HG03139 (cell line): ENCODE measurements around the gene CS.
A peak's percentile ranks its signal among the peaks of the same experiment; 100 is the strongest.
"Not testable (repeated sequence)": the region's sequence is repeated elsewhere in the genome, so short reads cannot be mapped to it uniquely, and the experiment has no call there.

Experiments
- ATAC-seq: cut with Tn5 transposase; IDR thresholded peaks from one replicate; pipeline ENCODE4 v1.9.1; 2021; ENCODE audit not compliant: unreplicated experiment

CS gene

DNA sequence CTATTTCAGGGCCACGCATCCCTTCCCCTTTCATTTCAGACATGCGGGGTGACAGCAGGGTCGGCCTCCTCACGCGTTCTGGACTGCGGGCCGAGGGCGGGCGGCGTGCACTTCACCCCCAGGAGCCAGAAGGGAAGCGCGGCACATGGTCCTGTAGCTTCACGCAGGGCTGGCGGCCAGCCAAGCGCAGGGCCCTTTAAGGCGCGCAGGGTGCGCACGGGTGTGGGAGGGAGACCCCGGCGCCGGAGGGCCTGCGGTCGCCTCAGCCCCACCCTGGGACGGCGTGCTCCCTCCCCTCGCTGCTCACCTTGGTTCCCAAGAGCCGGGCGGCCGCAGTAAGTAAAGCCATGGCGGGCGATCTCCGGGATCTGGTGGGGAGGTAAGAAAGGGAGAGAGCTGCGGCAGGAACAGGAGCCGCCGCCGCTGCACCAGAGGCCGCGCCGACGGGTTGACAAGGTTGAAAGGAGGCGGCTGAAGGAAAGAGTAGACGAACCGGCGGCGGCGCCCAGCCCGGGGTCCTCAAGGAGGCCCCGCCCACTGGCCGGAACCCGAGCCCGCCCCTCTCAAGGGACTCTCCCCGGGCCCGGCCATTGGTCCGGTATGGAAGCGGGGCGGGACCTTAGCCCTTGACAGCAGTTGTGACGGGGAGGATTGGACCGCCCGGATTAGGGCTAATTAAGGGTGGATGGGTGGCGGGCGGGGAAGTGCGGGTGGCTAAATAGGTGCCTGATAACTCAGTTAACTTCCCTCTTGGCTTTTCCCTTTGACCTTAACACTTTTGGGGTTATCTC is at the start of gene CS:
CS (minus strand) TSS at position 478 of the 791 bp plus-strand sequence; CDS start at position 349, 129 bp downstream.
- ATAC-seq: peak; percentile 92

DNA sequence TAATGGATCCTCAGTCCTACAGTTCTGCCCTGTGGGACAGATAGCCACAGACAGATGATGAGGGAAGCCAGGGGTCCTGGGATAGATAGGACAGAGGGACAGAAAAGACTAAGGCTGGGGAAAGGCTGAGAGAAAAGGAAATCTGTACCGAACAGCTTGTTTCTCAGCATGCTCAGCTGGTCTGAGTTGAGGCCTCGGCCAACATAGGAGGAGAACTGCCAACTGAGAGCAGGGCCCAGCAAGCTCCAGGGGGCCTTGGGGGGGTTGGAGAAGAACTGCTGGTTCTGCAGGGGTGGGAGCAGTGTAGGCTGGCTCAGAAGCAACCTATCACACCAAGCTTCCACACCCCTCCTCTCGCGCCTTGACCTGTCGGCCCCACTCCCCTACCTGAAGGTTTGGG is 48.6 kb upstream of the CS start:
- ATAC-seq: no peak

DNA sequence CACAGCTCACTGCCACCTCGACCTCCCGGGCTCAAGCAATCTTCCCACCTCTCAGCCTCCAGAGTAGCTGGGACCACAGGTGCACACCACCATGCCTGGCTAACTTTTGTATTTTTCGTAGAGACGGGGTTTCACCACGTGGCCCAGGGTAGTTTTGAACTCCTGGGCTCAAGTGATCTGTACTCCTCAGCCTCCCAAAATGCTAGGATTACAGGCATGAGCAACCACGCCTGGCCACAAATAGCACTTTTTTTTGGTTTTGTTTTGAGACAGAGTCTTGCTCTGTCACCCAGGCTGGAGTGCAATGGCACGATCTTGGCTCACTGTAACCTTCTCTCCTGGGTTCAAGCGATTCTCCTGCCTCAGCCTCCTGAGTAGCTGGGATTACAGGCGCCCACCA is 47.1 kb upstream of the CS start:
- not testable (repeated sequence) for ATAC-seq

DNA sequence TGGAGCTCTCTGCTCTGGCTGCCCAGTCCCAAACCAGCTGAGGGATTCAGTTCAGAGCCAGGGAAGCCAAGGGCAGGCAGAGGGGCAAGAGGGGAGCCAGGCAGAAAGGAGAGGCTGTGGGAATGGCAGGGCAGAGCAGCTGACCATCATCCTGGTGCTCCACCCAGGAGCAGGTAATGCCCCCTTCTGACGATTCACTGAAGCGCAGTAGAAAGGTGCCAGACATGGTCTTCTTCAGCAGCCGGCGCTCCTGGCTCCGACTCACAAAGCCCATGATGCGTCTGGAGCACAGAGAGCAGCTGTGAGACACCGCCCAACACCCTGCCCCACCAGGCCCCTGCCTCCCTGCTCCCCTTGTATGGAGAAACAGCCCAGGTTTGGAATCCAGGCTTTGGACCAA is 46.5 kb upstream of the CS start:
- no peak for ATAC-seq

DNA sequence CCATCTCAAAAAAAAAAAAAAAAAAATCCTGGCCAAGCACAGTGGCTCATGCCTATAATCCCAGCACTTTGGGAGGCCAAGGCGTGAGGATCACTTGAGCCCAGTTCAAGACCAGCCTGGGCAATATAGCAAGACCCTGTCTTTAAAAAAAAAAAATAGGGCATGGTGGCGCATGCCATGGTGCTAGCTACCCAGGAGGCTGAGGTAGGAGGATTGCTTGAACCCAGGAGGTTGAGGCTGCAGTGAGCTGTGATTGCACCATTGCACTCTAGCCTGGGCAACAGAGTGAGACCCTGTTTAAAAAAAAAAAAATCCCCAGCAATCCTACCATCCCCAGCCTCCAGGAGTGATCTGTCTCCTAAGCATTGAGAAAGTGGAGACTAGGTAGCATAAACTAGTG is 42.2 kb upstream of the CS start:
- not testable (repeated sequence) for ATAC-seq

DNA sequence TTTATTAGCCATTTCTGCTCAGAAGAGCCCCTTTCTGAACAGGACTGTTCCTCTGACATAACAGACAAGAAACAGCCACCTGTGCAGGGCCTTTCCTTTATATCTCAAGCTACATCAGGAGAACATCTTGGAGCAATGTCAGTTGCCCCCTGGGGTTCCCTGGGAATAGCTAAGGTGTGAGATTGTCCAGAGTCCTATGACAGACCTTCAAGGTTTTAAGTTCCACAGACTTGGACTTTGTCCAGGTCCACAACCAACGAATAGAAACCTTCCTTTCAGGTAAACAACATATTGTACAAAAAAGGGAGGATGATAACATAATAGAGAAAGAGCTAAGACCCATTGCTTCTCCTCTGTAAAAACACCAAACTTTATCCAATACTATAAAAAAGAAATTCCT is 41.5 kb upstream of the CS start:
- ATAC-seq: no peak

DNA sequence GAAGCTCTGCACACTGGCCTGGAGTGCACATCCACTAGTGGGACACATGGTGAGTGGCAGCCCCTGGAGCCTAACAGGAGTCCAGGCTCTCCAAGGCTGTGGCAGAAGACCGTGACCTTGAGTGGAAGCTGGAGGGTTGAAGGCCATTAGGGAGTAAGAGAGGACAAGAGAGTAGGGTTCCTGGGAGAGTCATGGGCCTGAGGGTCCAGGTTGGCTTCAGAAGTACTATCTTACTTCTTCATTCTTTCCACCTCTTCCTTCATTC is 39.0 kb upstream of the CS start:
- ATAC-seq: no peak

DNA sequence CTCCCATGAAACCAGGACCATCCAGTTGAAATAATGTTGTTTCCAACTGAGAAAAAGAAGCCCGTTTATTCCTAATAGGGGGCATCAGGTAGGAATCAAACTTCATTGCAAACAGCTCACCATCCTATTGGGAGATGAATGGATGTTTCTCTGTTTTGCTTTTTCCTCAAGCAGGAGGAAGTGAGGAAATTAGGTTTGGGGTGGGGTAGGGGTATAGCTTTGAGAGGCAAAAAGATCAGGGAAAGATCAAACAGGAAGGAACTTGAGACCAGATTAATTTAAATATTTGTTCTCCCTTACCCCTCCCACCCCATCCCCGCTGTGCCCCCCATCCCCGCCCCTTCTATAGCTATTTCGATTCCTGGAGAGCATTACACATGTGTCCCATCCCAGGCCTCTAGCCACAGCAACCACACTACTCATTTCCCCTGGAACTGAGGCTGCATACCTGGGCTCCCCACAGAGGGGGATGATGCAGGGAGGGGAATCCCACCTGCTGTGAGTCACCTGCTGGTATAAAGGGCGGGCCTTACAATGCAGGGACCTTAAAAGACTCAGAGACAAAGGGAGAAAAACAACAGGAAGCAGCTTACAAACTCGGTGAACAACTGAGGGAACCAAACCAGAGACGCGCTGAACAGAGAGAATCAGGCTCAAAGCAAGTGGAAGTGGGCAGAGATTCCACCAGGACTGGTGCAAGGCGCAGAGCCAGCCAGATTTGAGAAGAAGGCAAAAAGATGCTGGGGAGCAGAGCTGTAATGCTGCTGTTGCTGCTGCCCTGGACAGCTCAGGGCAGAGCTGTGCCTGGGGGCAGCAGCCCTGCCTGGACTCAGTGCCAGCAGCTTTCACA is 38.4 kb upstream of the CS start, which contains the start of gene IL23A:
IL23A (plus strand) TSS at position 577 of the 850 bp plus-strand sequence; CDS start at position 738, 161 bp downstream.
- ATAC-seq: no peak

DNA sequence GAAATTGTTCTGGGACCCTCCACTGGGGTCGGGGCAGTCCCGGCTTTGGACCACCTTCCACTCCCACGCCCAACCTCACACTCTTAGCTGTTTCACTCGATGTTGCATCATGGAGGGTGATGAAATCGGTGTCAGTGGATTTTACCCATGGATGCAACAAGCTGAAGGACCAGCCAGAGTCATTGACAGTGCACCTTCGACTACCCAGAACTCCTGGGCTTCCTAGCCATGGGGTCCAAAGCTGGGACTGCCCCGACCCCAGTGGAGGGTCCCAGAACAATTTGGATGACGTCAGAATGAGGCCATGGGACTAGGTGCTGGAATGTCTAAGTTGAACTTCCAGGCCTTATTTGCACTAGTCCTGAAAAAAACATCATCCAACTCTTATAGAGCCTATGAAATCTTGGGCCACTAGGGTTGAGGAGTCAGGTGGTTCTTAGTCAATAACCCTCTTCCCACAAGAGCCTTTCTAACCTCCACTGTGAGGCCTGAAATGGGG is 37.7 kb upstream of the CS start:
- ATAC-seq: no peak

DNA sequence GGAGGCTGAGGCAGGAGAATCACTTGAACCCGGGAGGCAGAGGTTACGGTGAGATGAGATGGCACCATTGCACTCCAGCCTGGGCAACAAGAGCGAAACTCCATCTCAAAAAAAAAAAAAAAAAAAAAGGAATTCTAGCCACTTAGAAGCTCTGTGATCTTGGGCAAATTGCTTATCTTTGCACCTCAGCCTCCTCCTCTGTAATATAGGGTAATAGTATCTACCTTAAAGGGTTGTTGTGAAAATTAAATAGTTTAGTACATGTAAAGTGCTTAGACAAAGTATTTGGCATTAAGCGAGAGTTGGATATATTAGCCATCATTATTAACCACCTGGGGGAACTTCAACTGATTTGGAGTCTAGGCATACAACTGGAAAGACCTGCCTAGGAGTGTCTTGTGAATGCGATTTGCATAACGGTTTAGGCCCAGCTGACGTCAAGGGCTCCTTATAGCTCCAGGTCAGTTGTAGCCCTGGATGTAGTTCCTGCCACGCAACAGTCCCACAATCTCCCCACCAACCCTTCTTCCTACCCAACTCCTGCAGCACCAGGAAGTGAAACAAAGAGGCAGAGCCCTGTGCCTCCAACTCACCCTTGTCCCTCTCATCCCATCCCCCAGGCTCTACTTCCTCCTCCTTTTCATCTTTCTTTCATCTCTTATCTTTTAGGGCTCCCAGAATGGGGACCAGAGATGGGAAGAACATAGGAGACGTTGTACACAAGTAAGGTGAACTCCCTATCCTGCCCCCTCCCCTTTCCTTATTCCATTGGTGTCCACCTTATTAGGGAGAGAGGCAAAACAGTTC is 36.4 kb upstream of the CS start:
- ATAC-seq: no peak

DNA sequence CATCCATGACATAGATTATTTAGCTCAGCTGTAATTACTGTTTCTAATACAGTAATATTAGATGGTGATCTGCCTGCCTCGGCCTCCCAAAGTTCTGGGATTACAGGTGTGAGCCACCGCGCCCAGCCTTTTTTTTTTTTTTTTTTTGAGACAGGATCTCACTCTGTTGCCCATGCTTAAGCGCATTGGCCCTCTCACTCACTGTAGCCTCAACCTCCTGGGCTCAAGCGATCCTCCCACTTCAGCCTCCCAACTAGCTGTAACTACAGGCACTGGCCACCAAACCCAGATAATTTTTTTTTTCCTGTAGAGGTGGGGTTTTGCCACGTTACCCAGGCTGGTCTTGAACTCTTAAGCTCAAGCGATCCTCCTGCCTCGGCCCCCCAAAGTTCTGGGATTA is 35.4 kb upstream of the CS start:
- not testable (repeated sequence) for ATAC-seq

DNA sequence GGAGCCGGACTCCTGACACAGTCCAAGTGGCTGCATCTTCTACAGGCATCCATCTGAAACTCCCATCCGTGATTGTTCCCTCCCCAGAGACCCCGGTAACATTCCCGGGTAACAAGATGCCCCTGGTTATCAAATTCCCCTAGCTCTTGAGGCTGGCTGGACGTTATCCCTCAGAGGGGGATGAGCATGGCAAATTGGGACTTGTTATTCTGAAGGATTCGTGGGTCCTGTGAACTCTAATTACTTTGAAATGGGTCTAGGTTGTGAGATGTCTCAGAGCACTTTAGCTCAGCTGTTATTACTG is 34.3 kb upstream of the CS start:
- no peak for ATAC-seq

DNA sequence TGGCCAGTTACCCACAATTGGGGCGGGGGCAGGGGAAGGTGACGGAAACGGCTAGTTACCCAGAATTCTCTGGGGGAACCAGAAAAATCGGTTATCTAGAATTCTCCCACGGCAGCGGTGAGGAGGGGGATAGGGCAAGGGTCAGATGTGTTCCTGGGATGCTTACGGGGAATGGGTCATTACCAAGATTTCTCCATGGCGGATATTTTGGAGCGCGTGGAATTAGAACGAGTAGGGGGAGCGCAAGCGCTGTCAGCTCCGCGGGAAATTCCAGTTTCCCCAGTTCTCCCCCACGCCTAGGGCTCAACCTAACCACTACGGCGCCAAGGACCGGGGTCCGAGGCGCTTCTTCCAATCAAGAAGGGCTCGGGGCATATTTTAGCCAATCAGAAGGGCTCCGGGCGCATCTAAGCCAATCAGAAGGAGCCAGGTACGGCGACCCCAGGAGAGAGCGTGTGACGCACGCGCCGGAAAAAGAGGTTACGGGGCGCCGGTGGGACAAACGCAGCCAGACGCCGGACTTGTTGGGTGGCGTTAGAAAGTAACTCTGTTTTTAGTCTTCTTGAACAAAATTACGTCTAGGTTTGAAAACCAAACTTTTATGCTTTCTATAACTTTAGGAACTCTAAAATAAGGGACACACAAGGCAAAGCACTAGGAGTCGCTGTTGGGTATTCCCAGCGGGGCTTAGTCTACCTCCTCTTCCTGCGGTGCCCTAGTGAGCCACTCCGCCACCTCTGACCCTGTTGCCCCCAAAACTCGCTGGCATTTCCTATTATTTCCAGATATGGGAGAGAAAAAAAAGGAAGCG is 33.8 kb upstream of the CS start, which contains the start of gene PAN2:
PAN2 (minus strand) TSS at position 322 of the 811 bp plus-strand sequence. CDS start 906 bp downstream, outside the sequence.
- ATAC-seq: peak; percentile 90

DNA sequence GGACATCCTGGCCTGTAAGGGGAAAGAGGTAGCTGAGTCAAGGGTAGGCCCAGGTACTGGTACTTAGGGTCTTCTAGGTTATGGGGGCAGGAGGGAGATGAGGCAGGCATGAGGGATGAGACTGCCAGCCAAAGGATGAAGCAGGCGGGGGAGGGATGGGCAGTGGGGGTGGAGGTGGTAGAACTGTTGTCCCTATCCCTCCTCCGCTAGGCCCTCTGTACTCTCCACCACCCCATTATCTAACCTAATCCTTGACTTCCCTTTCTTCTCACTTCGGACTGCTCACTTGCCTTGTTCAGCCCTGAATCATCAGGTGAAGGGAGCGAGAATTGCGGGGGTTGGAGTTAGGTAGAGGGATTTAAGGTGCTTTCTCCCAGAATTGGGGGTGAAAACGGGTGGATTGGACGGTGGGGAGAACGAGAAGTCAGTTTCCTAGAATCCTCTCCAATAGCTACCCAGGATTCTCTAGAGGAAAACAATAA is 33.1 kb upstream of the CS start:
- no peak for ATAC-seq

DNA sequence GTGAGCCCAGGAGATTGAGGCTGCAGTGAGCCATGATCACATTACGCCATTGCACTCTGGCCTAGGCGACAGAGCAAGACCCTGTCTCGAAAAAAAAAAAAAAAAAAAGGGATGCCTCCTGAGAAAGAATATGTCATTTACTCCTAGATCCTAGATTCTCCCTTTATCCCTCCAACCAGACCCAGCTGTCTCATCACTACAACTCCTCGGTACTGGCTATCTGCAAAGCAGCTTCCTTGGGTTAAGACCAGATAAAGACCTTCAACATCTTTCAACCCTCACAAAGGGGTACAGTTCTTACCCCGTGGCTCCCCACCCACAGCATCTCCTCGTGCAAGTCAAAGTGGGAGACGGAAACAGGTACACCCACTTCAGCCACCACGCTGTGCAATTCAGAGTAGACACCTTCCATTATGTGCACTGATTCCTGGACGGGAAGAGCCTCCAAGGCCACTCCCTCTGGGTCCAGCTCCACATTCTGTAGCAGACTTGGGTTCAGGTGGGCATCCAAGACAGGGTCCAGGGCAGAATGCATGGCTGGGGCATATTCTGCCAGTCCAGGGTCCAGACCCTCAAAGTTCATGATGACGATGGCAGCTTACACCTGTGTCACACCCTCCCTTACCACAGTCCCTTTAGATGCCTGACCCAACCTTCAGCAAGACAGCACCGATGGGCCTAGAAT is 32.5 kb upstream of the CS start:
- no peak for ATAC-seq

DNA sequence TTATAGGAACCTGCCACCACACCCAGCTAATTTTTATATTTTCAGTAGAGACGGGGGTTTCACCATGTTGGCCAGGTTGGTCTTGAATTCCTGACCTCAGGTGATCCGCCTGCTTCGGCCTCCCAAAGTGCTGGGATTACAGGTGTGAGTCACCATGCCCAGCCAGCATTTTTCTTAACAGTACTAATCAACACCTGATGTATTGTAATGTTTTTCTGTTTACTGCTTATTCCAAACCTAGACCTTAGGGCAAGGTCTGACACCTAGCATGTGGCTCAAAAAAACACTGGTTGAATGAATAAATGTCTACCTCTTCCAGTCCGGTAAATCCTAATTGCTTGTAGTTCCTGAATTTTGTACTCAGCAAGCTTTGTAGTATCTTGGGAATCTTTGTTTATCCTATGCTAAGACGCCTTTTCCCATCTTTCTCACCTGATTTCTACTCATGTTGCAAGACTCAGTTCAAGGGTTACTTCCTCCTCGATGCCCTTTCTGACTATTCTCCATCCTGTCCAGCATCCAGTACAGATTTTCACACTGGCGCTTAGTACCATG is 30.9 kb upstream of the CS start:
- no peak for ATAC-seq

DNA sequence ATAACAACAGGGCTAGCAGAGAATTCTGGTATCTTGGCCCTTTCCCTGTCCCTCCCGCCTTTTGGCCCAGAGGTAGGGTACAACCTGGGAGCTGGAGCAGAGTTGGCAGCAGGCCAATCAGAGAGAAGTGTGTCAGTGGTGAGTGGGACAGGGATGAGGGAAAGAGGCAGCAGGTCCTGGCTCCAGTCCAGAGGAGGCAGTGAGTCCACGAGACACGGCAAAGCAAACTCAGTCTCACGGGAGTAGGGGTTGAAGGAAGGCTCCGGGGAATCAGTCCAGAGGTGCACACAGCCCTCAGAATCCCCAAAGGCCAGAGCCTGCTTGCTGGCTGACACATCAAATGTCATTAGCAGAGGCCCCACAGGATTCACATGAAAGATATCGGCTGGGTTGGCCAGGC is 26.4 kb upstream of the CS start:
- no peak for ATAC-seq

DNA sequence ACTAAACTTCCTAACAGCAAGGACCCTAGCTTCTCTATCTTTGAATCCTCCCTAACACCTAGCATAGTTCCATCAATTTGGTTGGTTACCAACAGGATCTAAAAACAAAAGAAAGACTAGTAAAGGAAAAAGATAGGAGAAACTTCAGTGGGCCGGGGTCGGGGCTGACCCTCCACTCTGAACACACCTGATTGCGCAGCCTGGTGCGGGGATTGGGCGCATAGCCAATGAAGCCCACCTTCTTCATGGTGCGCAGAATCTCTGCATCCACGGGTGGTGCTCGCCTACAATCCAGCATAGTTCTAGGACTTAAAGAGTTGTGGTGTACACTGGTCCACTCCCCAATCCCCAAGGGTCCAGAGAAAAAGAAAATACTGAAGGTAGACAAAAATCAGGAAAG is 26.0 kb upstream of the CS start:
- no peak for ATAC-seq

DNA sequence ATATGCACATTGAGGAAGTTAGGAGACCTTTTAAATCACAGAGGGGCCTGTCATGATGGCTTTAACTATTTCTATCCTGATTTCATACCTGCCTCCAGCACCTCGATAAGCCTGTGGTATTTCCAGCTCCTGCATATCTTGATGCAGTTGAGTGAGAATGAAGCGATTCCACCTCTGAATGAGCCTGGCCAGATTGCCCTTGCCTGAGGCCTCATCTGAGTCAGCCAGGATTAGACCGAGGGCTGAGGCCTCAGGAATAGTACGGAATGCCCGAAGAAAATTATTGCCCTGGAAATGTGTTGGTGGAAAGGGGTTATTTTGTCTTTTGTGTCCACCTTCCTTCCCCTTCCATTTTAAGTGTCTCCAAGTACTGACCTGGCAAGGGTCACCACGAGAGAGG is 24.1 kb upstream of the CS start:
- ATAC-seq: no peak

DNA sequence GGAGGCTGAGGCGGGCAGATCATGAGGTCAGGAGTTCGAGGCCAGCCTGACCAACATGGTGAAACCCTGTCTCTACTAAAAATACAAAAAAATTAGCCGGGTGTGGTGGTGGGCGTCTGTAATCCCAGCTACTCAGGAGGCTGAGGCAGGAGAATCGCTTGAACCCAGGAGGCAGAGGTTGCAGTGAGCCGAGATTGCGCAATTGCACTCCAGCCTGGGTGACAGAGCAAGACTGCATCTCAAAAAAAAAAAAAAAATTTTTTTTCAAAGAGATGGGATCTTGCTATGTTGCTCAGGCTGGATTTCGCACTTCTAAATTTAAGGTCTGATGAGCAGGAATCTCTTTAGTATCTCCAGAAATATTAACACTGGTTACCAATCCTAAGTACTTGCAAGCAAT is 21.5 kb upstream of the CS start:
- not testable (repeated sequence) for ATAC-seq
